Large intestine (tissue), 1 donor: ENCODE measurements around the gene AP4E1. TPM values are rescaled to one million over a fixed set of nuclear protein-coding genes. Genes with fewer than 3 reads are reported as not detected.

Experiments used
- polyA plus RNA-seq: library from polyadenylated mRNA; unstranded; fragments of 120-200 nt; gene quantifications from one replicate; pipeline ENCODE4 v1.2.1, GENCODE V29; 2013

AP4E1 gene
- polyA plus RNA-seq, 1 donor = 8.8 TPM

Other genes with a start within 250 kb of the AP4E1 start
- gene TRPM7, start 221.9 kb upstream of the AP4E1 start, polyA plus RNA-seq = 34.4 TPM
- gene SPPL2A, start 143.0 kb upstream of the AP4E1 start, polyA plus RNA-seq = 59.2 TPM
- 3.8 TPM for gene TNFAIP8L3, start 186.2 kb downstream of the AP4E1 start, polyA plus RNA-seq